GM23338 (cell line): ENCODE measurements around the gene ZBTB7C. TPM values are rescaled to one million over a fixed set of nuclear protein-coding genes. Genes with fewer than 3 reads are reported as not detected.

Experiments
- ATAC-seq: fragments of 200-7000 bp; cut with Tn5 transposase; 3 replicates; pipeline ENCODE4 v1.9.1; 2020
- DNase-seq: peaks from one replicate; pipeline ENCODE4 v3.0.0-alpha.2; 2015; ENCODE audit warnings: low spot score
- H2AFZ ChIP-seq: fragments of 200-600 bp; sonication (generic); 2 replicates; pipeline ENCODE4 v1.8.0; 2016; ENCODE audit warnings: antibody characterized with exemption, mild to moderate bottlenecking, moderate library complexity
- H3F3A ChIP-seq: fragments of 200-600 bp; sonication (generic); replicated peaks from 2 replicates; pipeline ENCODE4 v1.8.0; 2017; ENCODE audit warnings: antibody characterized with exemption, mixed run types, low read depth
- H3K27ac ChIP-seq: fragments of 200-600 bp; sonication (generic); 2 replicates; pipeline ENCODE4 v1.6.1; 2016; ENCODE audit warnings: low read depth
- H3K27me3 ChIP-seq: fragments of 200-600 bp; sonication (generic); 2 replicates; pipeline ENCODE4 v1.8.0; 2016; ENCODE audit warnings: mild to moderate bottlenecking, mixed run types, moderate library complexity; ENCODE audit not compliant: insufficient read depth
- H3K36me3 ChIP-seq: fragments of 200-600 bp; sonication (generic); 2 replicates; pipeline ENCODE4 v1.8.0; 2016; ENCODE audit warnings: mild to moderate bottlenecking; ENCODE audit not compliant: insufficient read depth
- H3K4me1 ChIP-seq: fragments of 200-600 bp; sonication (generic); 2 replicates; pipeline ENCODE4 v1.8.0; 2016; ENCODE audit warnings: mild to moderate bottlenecking, moderate library complexity; ENCODE audit not compliant: insufficient read depth
- H3K4me2 ChIP-seq: fragments of 200-600 bp; sonication (generic); 2 replicates; pipeline ENCODE4 v1.7.1; 2017; ENCODE audit warnings: mixed run types
- H3K4me3 ChIP-seq: fragments of 200-600 bp; sonication (generic); 2 replicates; pipeline ENCODE4 v1.6.1; 2016; ENCODE audit warnings: mixed run types
- H3K79me2 ChIP-seq: fragments of 200-600 bp; sonication (generic); replicated peaks from 2 replicates; pipeline ENCODE4 v1.8.0; 2017; ENCODE audit warnings: mild to moderate bottlenecking; ENCODE audit not compliant: insufficient read depth
- H3K9me2 ChIP-seq: fragments of 200-600 bp; sonication (generic); 2 replicates; pipeline ENCODE4 v1.8.0; 2017; ENCODE audit not compliant: insufficient read depth
- H4K20me1 ChIP-seq: fragments of 200-600 bp; sonication (generic); replicated peaks from 2 replicates; pipeline ENCODE4 v1.8.0; 2017; ENCODE audit warnings: mild to moderate bottlenecking; ENCODE audit not compliant: insufficient read depth
- H3K27ac Mint-ChIP-seq: 2 replicates; pipeline ENCODE4 v1.8.0; 2020; ENCODE audit warnings: inconsistent platforms, mild to moderate bottlenecking, moderate library complexity, mixed read lengths
- H3K27me3 Mint-ChIP-seq: 3 replicates; pipeline ENCODE4 v1.8.0; 2022; ENCODE audit warnings: low read depth, mild to moderate bottlenecking, moderate library complexity, mixed read lengths, inconsistent platforms; ENCODE audit not compliant: insufficient read depth, poor library complexity
- H3K36me3 Mint-ChIP-seq: 3 replicates; pipeline ENCODE4 v1.8.0; 2021; ENCODE audit warnings: low read depth, mild to moderate bottlenecking, inconsistent platforms, moderate library complexity, mixed read lengths
- H3K4me1 Mint-ChIP-seq: 3 replicates; pipeline ENCODE4 v1.8.0; 2020; ENCODE audit warnings: mild to moderate bottlenecking, inconsistent platforms, mixed read lengths
- H3K4me3 Mint-ChIP-seq: 3 replicates; pipeline ENCODE4 v1.8.0; 2021; ENCODE audit warnings: moderate library complexity, mild to moderate bottlenecking, inconsistent platforms, mixed read lengths
- H3K9me3 Mint-ChIP-seq: 3 replicates; pipeline ENCODE4 v1.8.0; 2020; ENCODE audit warnings: moderate library complexity, mild to moderate bottlenecking, inconsistent platforms, mixed read lengths
- CTCF ChIP-seq, 2 experiments: fragments of 200-600 bp in 1 of 2; sonication (generic) in 1 of 2; conservative IDR thresholded peaks; 2 replicates each; pipeline versions ENCODE4 v1.5.1 to v1.6.1; 2016 to 2017; ENCODE audit warnings: antibody characterized with exemption in 2 of 2, low read depth in 2 of 2, mild to moderate bottlenecking in 2 of 2, moderate library complexity in 1 of 2
- ETS1 ChIP-seq: IDR thresholded peaks from 2 replicates; pipeline ENCODE4 v1.6.1; 2016; ENCODE audit warnings: antibody characterized with exemption
- EZH2 ChIP-seq: fragments of 200-600 bp; sonication (generic); IDR thresholded peaks from one replicate; pipeline ENCODE4 v1.8.0; 2017; ENCODE audit warnings: antibody characterized with exemption, mild to moderate bottlenecking, low read depth; ENCODE audit not compliant: unreplicated experiment
- EZH2phosphoT487 ChIP-seq: fragments of 200-600 bp; sonication (generic); IDR thresholded peaks from one replicate; pipeline ENCODE4 v1.8.1; 2018; ENCODE audit warnings: antibody characterized with exemption; ENCODE audit not compliant: unreplicated experiment
- NANOG ChIP-seq: IDR thresholded peaks from 2 replicates; pipeline ENCODE4 v1.6.1; 2016; ENCODE audit warnings: antibody characterized with exemption, borderline replicate concordance
- REST ChIP-seq: IDR thresholded peaks from one replicate; pipeline ENCODE4 v1.6.1; 2018; ENCODE audit warnings: antibody characterized with exemption; ENCODE audit not compliant: unreplicated experiment
- STAT1 ChIP-seq: IDR thresholded peaks from one replicate; pipeline ENCODE4 v1.6.1; 2016; ENCODE audit warnings: antibody characterized with exemption; ENCODE audit not compliant: unreplicated experiment
- ZNF114 ChIP-seq: fragments of 250-450 bp; sonication (Bioruptor Pico); IDR thresholded peaks from 2 replicates; pipeline ENCODE4 v1.5.0; 2020; ENCODE audit warnings: mild to moderate bottlenecking, moderate library complexity
- polyA plus RNA-seq: library from polyadenylated mRNA; unstranded; fragments of >200 nt; fragmentation: Nextera tagmentation; extraction: Ambion mirVana; gene quantifications from 2 replicates; pipeline ENCODE4 v1.2.1, GENCODE V29; 2016
- total RNA-seq: library from RNA; depleted of rRNA; stranded (reverse); fragments of >200 nt; shearing (Covaris generic); gene quantifications from 2 replicates; pipeline ENCODE4 v1.2.3, GENCODE V29; 2014

Gene ZBTB7C
- total and polyA plus RNA-seq, 2 experiments from 2014 or later = 0.03 to 0.14 TPM

GRCh38 chr18:48113691-48114090 is 295.5 kb downstream of the ZBTB7C start (continued):
- TF ChIP-seq ETS1 (no peak), EZH2 (no peak)

GRCh38 chr18:48111587-48111986 is 297.6 kb downstream of the ZBTB7C start:
- no peaks in the 10 kb centered on the region for H4K20me1 ChIP-seq
- H3K36me3 ChIP-seq = no peaks in the 10 kb centered on the region
- H3K79me2 ChIP-seq = no peaks in the 10 kb centered on the region
- peak; percentile 6 for DNase-seq
- H3K27me3 ChIP-seq = no peaks in the 10 kb centered on the region
- Mint-ChIP-seq H3K27me3 (peaks cover 3% of the 10 kb centered on the region), H3K4me1 (peaks cover 30% of the 10 kb centered on the region), H3K9me3 (no peaks in the 10 kb centered on the region), H3K4me3 (no peak overlapping the region), H3K36me3 (no peaks in the 10 kb centered on the region), H3K27ac (no peak overlapping the region)
- H3K4me1 ChIP-seq = peaks cover 16% of the 10 kb centered on the region
- no peak overlapping the region for H3K4me2 ChIP-seq
- no peak overlapping the region for H3K27ac ChIP-seq
- H3K4me3 ChIP-seq = no peak overlapping the region
- ATAC-seq = no peak
- no peak for TF ChIP-seq STAT1
- TF ChIP-seq REST = no peak
- TF ChIP-seq CTCF (conservative IDR thresholded peaks at IDR 0.05; ENCODE audit: low read depth in 2 of 2) = no peak
- TF ChIP-seq EZH2phosphoT487 = no peak
- TF ChIP-seq NANOG = no peak
- TF ChIP-seq ZNF114 (CRISPR knock-in tag) = no peak
- no peaks in the 10 kb centered on the region for H3K9me2 ChIP-seq
- H2AFZ ChIP-seq = no peak overlapping the region
- H3F3A ChIP-seq = no peaks in the 10 kb centered on the region
